HG03469 (cell line): ENCODE data around the gene SPATS2L.

ENCODE experiments used
- ATAC-seq: cut with Tn5 transposase; IDR thresholded peaks from one replicate; pipeline ENCODE4 v1.9.1; 2021; ENCODE audit warnings: mild to moderate bottlenecking, moderate library complexity, moderate number of reproducible peaks; ENCODE audit not compliant: unreplicated experiment

The SPATS2L gene, protein sequence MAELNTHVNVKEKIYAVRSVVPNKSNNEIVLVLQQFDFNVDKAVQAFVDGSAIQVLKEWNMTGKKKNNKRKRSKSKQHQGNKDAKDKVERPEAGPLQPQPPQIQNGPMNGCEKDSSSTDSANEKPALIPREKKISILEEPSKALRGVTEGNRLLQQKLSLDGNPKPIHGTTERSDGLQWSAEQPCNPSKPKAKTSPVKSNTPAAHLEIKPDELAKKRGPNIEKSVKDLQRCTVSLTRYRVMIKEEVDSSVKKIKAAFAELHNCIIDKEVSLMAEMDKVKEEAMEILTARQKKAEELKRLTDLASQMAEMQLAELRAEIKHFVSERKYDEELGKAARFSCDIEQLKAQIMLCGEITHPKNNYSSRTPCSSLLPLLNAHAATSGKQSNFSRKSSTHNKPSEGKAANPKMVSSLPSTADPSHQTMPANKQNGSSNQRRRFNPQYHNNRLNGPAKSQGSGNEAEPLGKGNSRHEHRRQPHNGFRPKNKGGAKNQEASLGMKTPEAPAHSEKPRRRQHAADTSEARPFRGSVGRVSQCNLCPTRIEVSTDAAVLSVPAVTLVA

DNA sequence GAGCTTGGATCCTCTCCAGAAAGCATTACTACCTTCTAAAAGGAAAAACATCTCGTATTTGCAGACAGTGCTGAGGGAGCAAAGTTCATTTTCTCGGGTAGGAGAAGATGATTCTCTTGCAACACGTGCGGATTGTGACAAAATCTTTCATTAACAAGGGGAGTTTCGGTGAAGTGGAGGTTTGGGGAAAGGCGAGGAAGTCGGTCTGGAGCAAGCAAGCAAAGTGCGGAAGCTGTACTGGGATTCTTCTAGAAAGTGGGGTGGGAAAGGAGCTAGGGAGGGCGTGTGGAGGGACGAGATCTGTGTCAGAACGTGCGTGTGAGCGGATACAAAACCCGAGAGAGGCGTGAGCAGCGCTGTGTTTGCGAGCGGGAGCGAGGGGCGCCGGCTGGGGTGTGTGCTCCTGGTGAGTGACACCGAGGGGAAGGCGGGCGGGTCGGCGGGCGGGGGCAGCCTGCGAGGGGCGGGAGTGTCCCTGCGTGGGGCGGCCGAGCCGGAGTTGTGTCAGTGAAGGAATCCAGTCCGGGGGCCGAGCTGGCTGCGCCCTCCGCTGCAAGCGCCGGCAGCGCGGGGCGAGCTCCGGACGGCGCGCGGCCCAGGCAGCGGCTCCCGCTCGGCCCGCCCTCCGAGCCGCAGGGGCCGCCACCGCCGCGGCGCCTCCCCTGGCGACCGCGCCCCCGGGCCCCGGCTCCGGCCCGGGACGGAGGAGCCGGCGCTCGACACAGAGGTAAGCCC, at the start of gene SPATS2L:
Gene SPATS2L (plus strand): TSS at position 498 of the 735 bp plus-strand sequence. CDS start 82,552 bp downstream, outside the sequence.
- ATAC-seq, result no peak

DNA sequence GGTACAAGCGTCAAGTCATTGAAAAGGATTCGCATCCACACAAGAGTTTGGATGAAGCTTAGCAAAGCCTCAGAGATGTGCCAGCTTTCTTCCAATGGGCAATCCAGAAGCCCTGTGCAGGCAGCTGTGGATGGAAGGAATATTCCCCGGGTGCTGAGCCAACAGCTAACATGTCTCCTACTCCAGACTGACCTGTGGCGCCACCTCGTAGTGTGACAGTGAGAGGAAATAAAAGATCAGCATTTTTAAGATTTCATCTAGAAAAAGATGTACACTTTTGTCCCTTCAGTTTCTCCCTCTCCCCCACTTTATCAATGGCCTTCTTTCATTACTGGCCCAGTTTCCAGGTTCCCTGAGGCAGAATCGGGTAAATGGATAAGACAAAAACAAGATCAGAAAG, 48.9 kb upstream of the SPATS2L start:
- ATAC-seq, result no peak

- ATAC-seq, result no peak
Observed at GRCh38 chr2:200258081-200258480, 48.4 kb upstream of the SPATS2L start.

DNA sequence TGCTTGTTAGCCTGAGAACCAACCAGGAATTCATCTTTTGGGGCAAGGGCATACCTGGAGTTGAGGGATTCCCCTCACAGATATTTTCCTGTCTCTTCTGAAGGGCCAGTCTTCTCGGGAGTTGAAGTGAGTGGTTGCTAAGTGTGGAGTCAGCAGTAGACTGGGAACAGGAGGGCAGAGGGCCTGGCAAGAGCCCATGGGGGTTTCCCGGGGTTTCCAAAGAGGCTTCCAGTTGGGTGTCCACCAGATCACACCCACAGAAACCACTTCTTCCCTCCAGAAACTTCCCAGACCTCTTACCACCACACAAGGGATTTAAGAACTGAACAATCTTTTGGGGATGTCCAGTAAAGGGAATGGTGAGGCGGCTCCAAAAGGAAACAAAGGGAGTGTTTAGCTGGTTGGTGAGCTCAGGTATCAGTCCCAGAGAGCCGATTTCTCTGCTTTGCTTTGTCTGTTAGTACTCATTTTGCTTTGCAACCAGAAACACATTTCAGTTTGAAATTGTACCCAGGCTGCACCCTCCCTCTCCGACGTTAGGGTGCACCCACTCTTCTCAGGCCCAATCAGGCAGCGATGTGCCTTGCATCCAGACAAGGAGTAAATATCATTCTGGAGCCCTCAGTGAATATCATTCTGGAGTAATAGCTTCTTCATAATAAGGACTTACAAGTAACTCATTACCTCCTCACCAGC, 47.5 kb upstream of the SPATS2L start:
- no peak for ATAC-seq

- no peak for ATAC-seq
Observed at GRCh38 chr2:200259577-200259957, 46.9 kb upstream of the SPATS2L start.

GRCh38 chr2:200262047-200262446, 44.4 kb upstream of the SPATS2L start:
- ATAC-seq, result no peak

DNA sequence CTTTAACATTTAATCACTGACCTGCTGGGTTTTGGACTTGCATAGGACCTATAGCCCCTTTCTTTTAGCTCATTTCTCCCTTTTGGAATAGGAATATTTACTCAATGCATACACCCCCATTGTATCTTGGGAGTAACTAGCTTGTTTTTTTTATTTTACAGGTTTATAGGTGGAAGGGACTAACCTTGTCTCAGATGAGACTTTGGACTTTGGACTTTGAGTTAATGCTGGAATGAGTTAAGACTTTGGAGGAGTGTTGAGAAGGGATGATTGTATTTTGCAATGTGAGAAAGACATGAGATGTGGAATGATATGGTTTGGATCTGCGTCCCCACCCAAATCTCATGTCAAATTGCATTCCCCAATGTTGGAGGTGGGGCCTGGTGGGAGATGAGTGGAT, 43.2 kb upstream of the SPATS2L start:
- no peak for ATAC-seq

GRCh38 chr2:200264631-200265030, 41.9 kb upstream of the SPATS2L start:
- no peak for ATAC-seq

- ATAC-seq, result no peak
Observed at GRCh38 chr2:200266406-200266805, 40.1 kb upstream of the SPATS2L start.

DNA sequence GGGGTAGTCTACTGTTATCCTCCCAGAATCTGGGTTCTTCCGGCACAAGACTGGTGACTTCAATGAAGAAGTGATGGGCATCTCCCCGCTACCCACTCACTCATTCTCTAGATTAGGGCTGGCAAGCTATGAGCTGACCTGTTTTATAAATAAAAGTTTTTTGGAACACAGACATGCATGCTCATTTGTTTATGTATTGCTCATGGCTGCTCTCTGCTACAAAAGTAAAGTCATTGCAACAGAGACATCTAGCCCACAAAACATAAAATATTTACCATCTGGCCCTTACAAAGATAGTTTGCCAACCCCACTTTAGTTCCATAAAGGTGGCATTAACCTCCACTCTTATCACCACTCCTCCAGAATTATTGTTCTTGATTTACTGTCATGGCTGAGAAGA, 39.1 kb upstream of the SPATS2L start:
- ATAC-seq, result no peak

- no peak for ATAC-seq
Observed at GRCh38 chr2:200270732-200271131, 35.8 kb upstream of the SPATS2L start.

GRCh38 chr2:200272320-200272719, 34.2 kb upstream of the SPATS2L start:
- ATAC-seq, result no peak

- no peak for ATAC-seq
Observed at GRCh38 chr2:200274116-200275075, 32.1 kb upstream of the SPATS2L start.

DNA sequence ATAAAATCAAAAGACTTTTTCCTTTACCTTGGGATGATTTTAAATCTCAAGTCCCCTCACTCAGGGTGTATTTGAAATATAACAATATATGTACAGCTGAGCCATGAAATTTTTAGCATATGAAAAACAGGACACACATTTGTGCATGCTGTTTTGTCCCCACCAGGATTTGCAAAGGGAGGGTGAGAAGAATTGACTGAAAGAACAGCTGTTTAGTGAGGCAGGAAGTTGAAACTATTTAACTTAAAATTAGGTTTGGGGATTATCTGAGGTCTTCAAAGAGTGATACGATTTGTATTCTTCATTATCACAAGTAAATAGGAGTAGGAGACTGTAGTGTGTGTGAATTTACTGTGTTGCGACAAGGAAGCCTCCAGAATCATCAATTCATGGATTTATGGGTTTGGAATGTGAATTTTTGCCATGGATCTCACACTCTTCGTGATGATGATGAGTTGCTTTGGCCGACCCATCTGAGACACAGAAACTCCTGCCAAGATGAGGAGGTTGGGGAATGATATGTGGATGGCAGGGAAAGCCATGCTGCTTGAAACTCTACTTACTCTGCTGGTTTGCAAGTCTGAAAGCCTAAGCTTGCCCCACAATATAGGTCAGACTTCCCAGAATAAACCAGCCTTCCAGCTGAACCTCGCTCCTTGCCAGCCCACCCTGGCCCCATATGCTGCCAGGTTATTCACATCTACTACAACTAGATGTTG, 31.0 kb upstream of the SPATS2L start:
- ATAC-seq, result no peak

DNA sequence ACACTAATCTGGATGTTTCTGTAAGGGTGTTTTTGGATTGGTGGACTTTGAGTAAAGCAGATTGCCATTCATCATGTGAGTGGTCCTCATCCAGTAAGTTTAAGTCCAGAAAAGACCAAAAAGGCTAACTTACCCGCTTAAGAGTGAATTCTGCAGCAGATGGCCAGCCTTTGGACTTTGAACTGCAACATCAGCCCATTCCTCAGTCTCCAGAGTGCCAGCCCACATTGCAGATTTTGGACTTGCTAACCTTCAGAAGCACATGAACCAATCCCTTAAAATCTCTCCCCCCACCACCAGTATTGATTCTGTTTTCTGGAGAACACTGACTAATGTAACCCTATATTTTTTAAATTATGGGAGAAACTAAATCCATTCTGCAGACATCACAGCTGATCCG, 30.0 kb upstream of the SPATS2L start:
- no peak for ATAC-seq

DNA sequence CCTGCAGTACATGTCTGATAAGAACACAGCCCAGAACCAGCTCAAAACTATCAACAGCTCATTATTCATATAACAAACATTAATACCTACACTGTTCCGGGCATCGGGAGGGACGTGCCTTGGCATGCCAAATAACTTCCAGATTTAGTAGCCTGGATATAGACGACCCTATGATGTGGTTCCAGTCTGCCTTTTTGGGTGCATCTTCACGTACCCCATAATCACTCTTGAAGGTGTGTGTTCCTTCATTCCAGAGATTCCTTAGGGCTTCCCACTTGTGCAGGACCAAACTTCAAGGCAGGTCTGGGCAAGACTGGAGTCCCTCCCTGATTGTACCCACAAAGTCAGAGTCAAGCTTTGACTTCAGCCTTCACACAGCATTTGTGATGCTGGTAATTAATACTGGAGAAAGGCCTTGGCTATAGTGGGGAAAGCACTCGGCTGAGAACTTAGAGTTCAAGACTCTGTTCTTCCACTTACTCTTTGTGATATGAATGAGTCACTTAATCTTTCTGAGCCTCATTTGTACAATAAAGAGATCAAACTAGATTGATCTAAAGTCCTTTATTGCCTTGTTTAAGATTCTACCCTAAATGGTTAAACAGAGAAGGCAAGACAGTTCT, 27.7 kb upstream of the SPATS2L start:
- no peak for ATAC-seq

GRCh38 chr2:200279857-200280256, 26.6 kb upstream of the SPATS2L start:
- ATAC-seq, result no peak

GRCh38 chr2:200286578-200286977, 19.9 kb upstream of the SPATS2L start:
- ATAC-seq, result no peak
